CD4-positive, alpha-beta T cell treated with Interleukin-6 at 100 ng/mL for 8 hours (primary cell): ENCODE results near the gene BAHD1.

Source experiments
- DNase-seq: peaks from one replicate; pipeline ENCODE4 v3.0.0-alpha.2; 2020; ENCODE audit warnings: mixed read lengths, low spot score

Gene BAHD1

GRCh38 chr15:40440743-40441564 is at the start of gene BAHD1:
BAHD1 (plus strand) TSS chr15:40440953; CDS start chr15:40458465, 17,512 bp downstream.
- DNase-seq = peak; percentile 94

GRCh38 chr15:40392986-40393948 is 47.5 kb upstream of the BAHD1 start:
- DNase-seq = no peak

- DNase-seq = no peak
Observed at GRCh38 chr15:40397688-40398412, 42.9 kb upstream of the BAHD1 start.

- peak; percentile 9 for DNase-seq
Observed at GRCh38 chr15:40398413-40398873, 42.3 kb upstream of the BAHD1 start.

- no peak for DNase-seq
Observed at GRCh38 chr15:40399370-40399769, 41.4 kb upstream of the BAHD1 start.

GRCh38 chr15:40405501-40406381 is 35.0 kb upstream of the BAHD1 start, which contains the start of gene IVD:
IVD (plus strand) TSS chr15:40405795; CDS start chr15:40405828, 33 bp downstream.
- peak; percentile 83 for DNase-seq

- no peak for DNase-seq
Observed at GRCh38 chr15:40407330-40407990, 33.3 kb upstream of the BAHD1 start.

GRCh38 chr15:40409366-40409765 is 31.4 kb upstream of the BAHD1 start:
- no peak for DNase-seq

GRCh38 chr15:40410476-40410875 is 30.3 kb upstream of the BAHD1 start:
- no peak for DNase-seq

GRCh38 chr15:40412095-40412759 is 28.5 kb upstream of the BAHD1 start:
- DNase-seq = no peak

GRCh38 chr15:40413036-40413435 is 27.7 kb upstream of the BAHD1 start:
- DNase-seq = no peak

GRCh38 chr15:40414816-40415215 is 25.9 kb upstream of the BAHD1 start:
- DNase-seq = no peak

- DNase-seq = no peak
Observed at GRCh38 chr15:40415226-40415625, 25.5 kb upstream of the BAHD1 start.

- no peak for DNase-seq
Observed at GRCh38 chr15:40416056-40416455, 24.7 kb upstream of the BAHD1 start.

GRCh38 chr15:40418126-40418525 is 22.6 kb upstream of the BAHD1 start:
- no peak for DNase-seq

- DNase-seq = no peak
Observed at GRCh38 chr15:40420071-40420713, 20.6 kb upstream of the BAHD1 start.

- DNase-seq = no peak
Observed at GRCh38 chr15:40420793-40421192, 20.0 kb upstream of the BAHD1 start.

GRCh38 chr15:40421246-40422157 is 19.3 kb upstream of the BAHD1 start:
- peak; percentile 70 for DNase-seq
